Spinal cord (tissue), 10 donors: ENCODE measurements around the gene SHH. TPM values are rescaled to one million over a fixed set of nuclear protein-coding genes. Genes with fewer than 3 reads are reported as not detected.

Source experiments
- DNase-seq, 6 donors: peaks; one replicate each; pipeline versions ENCODE4 v3.0.0 to v3.0.0-alpha.2; 2013 to 2015; ENCODE audit warnings: low spot score in 6 of 6, low read depth in 4 of 6
- H3K27ac ChIP-seq: one replicate; pipeline ENCODE4 v1.5.1; 2013; ENCODE audit warnings: low read depth, low read length, control low read depth
- H3K27me3 ChIP-seq: one replicate; pipeline ENCODE4 v1.6.1; 2013; ENCODE audit warnings: low read length; ENCODE audit not compliant: control insufficient read depth, insufficient read depth
- H3K36me3 ChIP-seq: one replicate; pipeline ENCODE4 v1.6.1; 2013; ENCODE audit warnings: low read length; ENCODE audit not compliant: control insufficient read depth, insufficient read depth
- H3K4me1 ChIP-seq: one replicate; pipeline ENCODE4 v1.6.1; 2013; ENCODE audit warnings: low read length; ENCODE audit not compliant: control insufficient read depth, insufficient read depth
- H3K4me3 ChIP-seq: one replicate; pipeline ENCODE4 v1.5.1; 2013; ENCODE audit warnings: low read depth, low read length, control low read depth
- H3K9me3 ChIP-seq: one replicate; pipeline ENCODE4 v1.6.1; 2013; ENCODE audit warnings: low read length; ENCODE audit not compliant: control insufficient read depth, insufficient read depth
- WGBS: methylation state at CpG from one replicate; pipeline ENCODE4 v1.1.5; 2013; ENCODE audit warnings: missing lambda C conversion rate; ENCODE audit not compliant: insufficient coverage; 5-methylcytosine and 5-hydroxymethylcytosine counted together
- polyA plus RNA-seq, 2 donors: library from polyadenylated mRNA; unstranded; fragments of 120-200 nt; gene quantifications; one replicate each; pipeline ENCODE4 v1.2.1, GENCODE V29; 2013; ENCODE audit not compliant: insufficient read length in 2 of 2
- total RNA-seq, 2 donors: library from RNA; depleted of rRNA in 1 of 2; stranded (reverse); fragments of 120-200 nt in 1 of 2; fragments of >200 nt in 1 of 2; gene quantifications; one replicate each; pipeline versions ENCODE4 v1.2.3 to v1.2.4, GENCODE V29; 2013 to 2014
- donor health status: healthy.

The SHH gene
- total and polyA plus RNA-seq, 4 donors, result 0.94 to 4.3 (median 3.7) TPM

DNA sequence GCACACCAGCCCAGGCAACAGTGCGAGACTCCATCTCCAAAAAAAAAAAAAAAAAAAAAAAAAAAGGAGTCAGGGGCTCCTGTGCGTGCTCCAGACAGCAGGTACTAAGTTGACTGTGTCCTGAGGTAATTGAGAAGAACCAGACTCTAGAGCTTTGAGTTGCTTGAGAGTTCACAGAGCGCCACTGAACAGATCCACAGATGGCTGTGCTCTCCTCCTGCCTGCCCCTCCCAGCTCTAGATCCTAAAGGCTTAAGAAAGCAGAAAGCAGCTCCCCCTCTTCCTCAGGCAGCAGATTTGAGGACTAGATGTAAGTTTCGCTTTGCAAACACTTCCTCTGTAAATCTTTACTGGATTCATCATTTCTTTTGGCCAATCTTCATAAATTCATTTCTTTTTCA lies 38.7 kb downstream of the SHH start:
- 100% methylated on average over 1 of the region's 4 CpGs for WGBS
- H3K36me3 ChIP-seq, result peaks cover 48% of the 10 kb centered on the region

DNA sequence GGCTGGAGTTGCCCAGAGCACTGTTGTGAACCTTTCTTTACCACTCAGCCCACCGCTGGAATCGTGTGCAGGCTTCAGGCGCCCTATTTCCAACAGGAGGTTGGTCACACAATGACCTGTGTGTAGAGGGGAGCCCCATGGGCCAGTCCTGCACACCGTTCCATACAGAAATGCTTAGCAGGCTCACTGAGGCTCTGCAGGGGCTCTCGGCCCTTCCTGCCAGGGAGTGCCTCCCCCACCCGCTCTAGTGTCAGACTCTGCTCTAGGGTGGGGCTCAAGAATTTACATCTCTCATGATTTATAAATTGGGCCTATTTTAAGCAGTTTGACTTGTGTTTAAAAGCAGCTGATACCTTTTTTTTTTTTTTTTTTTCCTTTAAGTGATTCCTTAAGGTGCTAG lies 42.0 kb downstream of the SHH start:
- 93% methylated on average over 5 of the region's 6 CpGs for WGBS
- H3K4me3 ChIP-seq, result no peak overlapping the region
- no peaks in the 10 kb centered on the region for H3K9me3 ChIP-seq
- DNase-seq, result no peak
- no peaks in the 10 kb centered on the region for H3K27me3 ChIP-seq
- H3K27ac ChIP-seq, result peak overlapping the region; percentile 16
- H3K4me1 ChIP-seq, result peaks cover 4% of the 10 kb centered on the region
- peaks cover 43% of the 10 kb centered on the region for H3K36me3 ChIP-seq

More for the DNA sequence above, 38.7 kb downstream of the SHH start:
- H3K4me3 ChIP-seq, result no peak overlapping the region
- H3K9me3 ChIP-seq, result no peaks in the 10 kb centered on the region
- H3K4me1 ChIP-seq, result peaks cover 4% of the 10 kb centered on the region
- no peaks in the 10 kb centered on the region for H3K27me3 ChIP-seq
- no peak overlapping the region for H3K27ac ChIP-seq
- no peak for DNase-seq

DNA sequence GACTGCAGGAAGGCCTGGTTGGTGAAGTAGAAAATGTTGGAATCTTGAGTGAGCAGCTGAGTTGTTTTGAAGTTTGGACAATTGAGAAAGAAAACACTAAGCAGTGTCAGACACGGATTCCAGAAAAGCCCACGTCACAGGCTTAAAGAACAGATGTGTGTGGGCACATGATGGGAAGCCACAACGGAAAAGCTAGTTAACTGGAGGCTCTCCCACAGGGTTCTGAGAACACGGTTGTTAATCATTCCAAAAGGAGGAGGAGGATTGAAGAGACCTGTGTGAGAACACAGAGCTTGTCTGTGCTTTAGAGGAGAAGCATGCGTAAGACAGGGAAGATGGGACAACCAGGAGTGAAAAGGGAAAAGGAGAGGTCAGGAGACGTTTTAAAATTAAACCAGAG lies 42.6 kb downstream of the SHH start:
- no peak for DNase-seq
- no peaks in the 10 kb centered on the region for H3K27me3 ChIP-seq
- peaks cover 38% of the 10 kb centered on the region for H3K36me3 ChIP-seq
- peaks cover 4% of the 10 kb centered on the region for H3K4me1 ChIP-seq
- no peak overlapping the region for H3K4me3 ChIP-seq
- no peaks in the 10 kb centered on the region for H3K9me3 ChIP-seq
- 75% methylated on average over 6 of the region's 6 CpGs for WGBS
- H3K27ac ChIP-seq, result peak overlapping the region; percentile 16

DNA sequence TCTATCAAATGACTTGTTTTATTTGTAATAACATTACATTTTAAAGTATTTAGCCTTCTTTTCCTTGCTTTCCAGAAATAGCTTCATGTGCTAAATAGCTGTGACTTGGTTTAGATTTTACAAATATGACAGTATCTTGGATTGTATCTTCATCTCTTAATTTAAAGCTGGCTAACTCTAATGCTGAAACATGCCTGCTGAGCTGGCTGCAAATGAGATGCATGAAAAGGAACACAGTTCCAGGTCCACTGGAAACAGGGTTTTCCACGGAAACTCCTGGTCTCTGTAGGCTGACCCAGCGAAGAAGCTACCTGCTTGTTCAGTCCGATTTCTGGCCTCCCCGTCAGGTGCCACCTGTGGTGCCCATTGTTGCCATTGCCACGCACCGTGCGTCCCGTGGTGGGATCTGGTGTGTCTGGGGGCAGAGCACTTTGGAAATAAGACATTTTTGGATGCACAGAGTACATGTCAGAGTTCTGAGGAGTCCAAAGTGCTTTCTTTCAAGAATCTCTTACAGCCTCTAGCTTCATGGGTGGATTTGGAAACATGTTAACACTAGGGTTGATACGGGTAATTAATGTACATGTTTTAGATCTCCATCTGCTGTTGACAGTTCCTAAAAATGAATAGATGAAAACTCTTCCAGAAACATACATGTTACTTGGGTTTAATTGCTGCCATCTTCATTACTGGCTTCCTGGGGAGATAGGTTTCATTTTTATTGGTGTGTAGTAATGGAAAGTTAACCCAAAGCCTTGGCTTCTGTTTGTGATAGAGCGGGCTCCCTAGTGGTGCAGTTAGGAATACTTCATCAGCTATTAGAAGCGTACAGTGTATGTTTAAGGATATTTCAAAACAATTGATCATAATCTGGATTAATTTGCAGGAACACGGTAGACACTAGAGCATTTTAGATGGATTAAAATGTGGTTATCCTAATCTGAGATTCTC lies 45.0 kb downstream of the SHH start:
- WGBS, result 91% methylated on average over 10 of the region's 12 CpGs
- DNase-seq, result peak in 1 of 6 donors; percentile 73
- Histone ChIP-seq H3K27ac (no peak overlapping the region), H3K36me3 (peaks cover 39% of the 10 kb centered on the region), H3K4me1 (peaks cover 15% of the 10 kb centered on the region), H3K27me3 (no peaks in the 10 kb centered on the region), H3K4me3 (no peak overlapping the region), H3K9me3 (no peaks in the 10 kb centered on the region)

DNA sequence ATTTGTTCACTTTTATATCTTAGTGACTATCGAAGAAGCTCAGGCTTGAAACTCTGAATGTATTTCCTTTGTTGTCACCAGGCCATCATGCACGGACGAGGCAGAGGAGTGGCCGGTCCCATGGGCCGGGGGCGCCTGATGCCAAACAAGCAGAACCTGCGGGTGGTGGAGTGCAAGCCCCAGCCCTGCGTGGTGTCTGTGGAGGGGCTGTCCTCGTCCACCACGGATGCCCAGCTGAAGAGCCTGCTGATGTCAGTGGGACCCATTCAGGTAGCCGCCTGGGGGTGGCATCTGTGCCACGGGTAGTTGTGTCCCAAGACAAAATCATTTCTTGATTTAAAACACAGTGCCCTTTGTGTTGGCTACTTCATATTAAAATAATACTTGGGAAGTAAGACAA lies 45.9 kb downstream of the SHH start:
- H3K9me3 ChIP-seq, result no peaks in the 10 kb centered on the region
- peaks cover 21% of the 10 kb centered on the region for H3K4me1 ChIP-seq
- H3K27ac ChIP-seq, result no peak overlapping the region
- no peak for DNase-seq
- H3K27me3 ChIP-seq, result no peaks in the 10 kb centered on the region
- peaks cover 39% of the 10 kb centered on the region for H3K36me3 ChIP-seq
- WGBS, result 76% methylated on average over 9 of the region's 12 CpGs
- no peak overlapping the region for H3K4me3 ChIP-seq

DNA sequence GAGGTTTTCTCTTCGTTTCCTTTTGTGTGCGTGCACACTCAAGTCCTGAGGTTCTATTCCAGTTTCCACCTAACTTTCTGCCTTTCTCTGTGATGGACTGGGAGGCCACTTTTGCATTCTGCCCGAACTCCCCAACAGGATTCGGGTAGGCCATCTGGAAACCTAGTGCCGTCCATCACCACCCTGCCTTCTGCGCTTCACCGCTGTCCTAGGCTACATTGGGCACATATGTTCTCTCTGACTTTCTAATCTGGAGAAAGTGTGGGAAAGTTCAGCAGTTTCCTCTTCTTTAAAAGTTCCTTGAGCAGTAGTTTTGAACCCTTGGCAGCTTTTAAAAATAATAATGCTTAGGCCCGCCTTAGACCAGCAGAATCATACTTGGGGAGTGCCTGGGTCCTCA lies 46.8 kb downstream of the SHH start:
- H3K27me3 ChIP-seq, result no peaks in the 10 kb centered on the region
- H3K4me1 ChIP-seq, result peaks cover 24% of the 10 kb centered on the region
- H3K9me3 ChIP-seq, result no peaks in the 10 kb centered on the region
- peaks cover 39% of the 10 kb centered on the region for H3K36me3 ChIP-seq
- no peak overlapping the region for H3K27ac ChIP-seq
- 70% methylated on average over 2 of the region's 8 CpGs for WGBS
- DNase-seq, result no peak
- no peak overlapping the region for H3K4me3 ChIP-seq

DNA sequence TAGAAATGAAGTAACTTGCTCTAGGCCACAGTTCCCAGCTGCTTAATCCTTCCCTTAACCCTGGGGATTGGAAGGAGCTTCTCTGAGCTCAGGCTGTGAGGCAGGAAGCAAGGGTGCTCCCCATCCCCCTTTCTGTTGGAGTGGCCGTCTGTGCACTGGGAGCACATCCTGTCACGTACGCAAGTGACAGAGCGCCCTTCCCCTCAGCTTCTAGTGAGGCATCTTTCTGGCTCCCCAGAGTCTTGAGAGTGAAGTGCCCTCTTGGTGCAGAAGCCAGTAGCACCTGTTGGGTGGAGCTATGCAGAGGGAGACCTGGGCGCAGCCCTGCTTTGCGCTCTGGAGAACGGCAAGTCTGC lies 47.8 kb downstream of the SHH start:
- H3K36me3 ChIP-seq, result peaks cover 33% of the 10 kb centered on the region
- no CpG with 5 or more reads among the region's 7 CpGs for WGBS
- H3K4me3 ChIP-seq, result no peak overlapping the region
- peaks cover 24% of the 10 kb centered on the region for H3K4me1 ChIP-seq
- H3K9me3 ChIP-seq, result no peaks in the 10 kb centered on the region
- peak overlapping the region; percentile 68 for H3K27ac ChIP-seq
- no peaks in the 10 kb centered on the region for H3K27me3 ChIP-seq
- DNase-seq, result no peak

DNA sequence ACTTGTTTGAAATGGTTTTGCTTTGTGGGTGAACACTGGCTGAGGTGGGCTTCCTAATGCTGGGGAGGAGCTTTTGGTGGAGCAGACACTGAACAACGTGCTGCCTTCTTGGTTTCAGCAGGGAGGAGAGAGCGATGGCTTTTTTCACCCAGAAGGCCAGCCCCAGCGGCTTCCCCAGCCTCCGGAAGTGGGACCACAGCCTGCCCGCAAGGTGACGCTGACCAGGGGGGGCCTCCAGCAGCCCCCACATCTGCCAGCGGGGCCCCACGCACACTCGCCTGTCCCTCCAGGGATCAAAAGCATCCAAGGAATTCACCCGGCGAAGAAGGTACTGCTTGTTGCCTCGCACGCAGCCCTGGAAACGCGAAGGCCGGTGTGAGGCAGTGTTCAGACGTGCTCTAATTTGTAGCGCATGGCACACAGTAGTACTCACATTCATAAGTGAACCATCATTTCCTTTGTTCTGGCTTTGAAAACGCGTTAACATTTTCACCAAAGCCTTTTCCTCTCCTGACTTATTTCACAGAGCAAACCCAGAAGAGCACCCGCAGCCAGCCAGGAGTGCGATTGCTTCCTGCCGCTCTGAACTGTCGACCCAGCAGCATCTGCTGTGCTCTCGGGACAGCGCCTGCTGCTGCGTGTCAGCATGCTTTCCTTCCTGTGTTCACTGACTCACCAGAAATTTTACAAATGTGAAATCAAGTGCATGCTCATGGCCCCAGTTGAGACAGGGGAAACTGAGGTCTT lies 48.4 kb downstream of the SHH start:
- peak overlapping the region; percentile 68 for H3K27ac ChIP-seq
- H3K27me3 ChIP-seq, result no peaks in the 10 kb centered on the region
- H3K4me1 ChIP-seq, result peaks cover 20% of the 10 kb centered on the region
- H3K36me3 ChIP-seq, result peaks cover 29% of the 10 kb centered on the region
- WGBS, result 63% methylated on average over 27 of the region's 27 CpGs
- no peak overlapping the region for H3K4me3 ChIP-seq
- H3K9me3 ChIP-seq, result no peaks in the 10 kb centered on the region
- DNase-seq, result peak in 2 of 6 donors; percentile 29 to 38

DNA sequence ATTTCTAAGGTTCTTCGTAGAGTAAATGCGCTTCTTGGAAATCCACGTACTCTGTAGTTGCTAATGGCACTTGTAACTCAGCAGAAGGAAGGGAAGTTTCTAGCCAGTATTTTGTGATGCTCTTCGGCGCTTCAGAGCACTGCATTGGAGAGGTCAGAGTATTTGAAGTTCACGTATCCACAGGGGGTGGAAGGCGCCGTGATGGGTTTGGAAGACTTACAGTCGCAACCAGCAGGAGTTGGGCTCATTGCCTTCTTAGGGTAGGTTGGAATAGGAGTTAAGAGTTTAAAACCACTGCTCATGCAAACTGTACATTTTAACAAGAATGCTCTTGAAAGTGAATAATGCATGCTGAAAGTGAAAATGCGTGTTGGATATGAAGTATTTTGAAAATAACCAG lies 49.1 kb downstream of the SHH start:
- peaks cover 30% of the 10 kb centered on the region for H3K36me3 ChIP-seq
- no peaks in the 10 kb centered on the region for H3K27me3 ChIP-seq
- peaks cover 20% of the 10 kb centered on the region for H3K4me1 ChIP-seq
- H3K4me3 ChIP-seq, result no peak overlapping the region
- peak in 1 of 6 donors; percentile 59 for DNase-seq
- H3K9me3 ChIP-seq, result no peaks in the 10 kb centered on the region
- 85% methylated on average over 6 of the region's 10 CpGs for WGBS
- H3K27ac ChIP-seq, result peak overlapping the region; percentile 62
